Panc1 (cell line): ENCODE data around the gene TTC28. TPM values are rescaled to one million over a fixed set of nuclear protein-coding genes. Genes with fewer than 3 reads are reported as not detected.

Experiments
- ATAC-seq: fragments of 200-7000 bp; cut with Tn5 transposase; 2 replicates; pipeline ENCODE4 v1.9.1; 2020; ENCODE audit warnings: mild to moderate bottlenecking, moderate library complexity
- BruUV-seq: library from RNA; stranded (reverse); fragments of 400-500 nt; replicated peaks from 2 replicates; lab custom pipeline; 2021; lab: Mats Ljungman, UMichigan
- CTCF ChIA-PET: fragments of 300-600 bp; sonication (Branson Sonifier 250); formaldehyde crosslinking; loops from one replicate; lab custom pipeline; 2022; ENCODE audit warnings: antibody characterized with exemption; lab: Charles Lee
- POLR2A ChIA-PET: fragments of 300-600 bp; sonication (Branson Sonifier 250); formaldehyde crosslinking; loops from one replicate; lab custom pipeline; 2022; ENCODE audit warnings: antibody characterized with exemption; lab: Charles Lee
- DNase-seq: peaks from one replicate; pipeline ENCODE4 v3.0.0-alpha.2; 2010; ENCODE audit warnings: low read depth, low spot score
- H3K27ac ChIP-seq: 2 replicates; pipeline ENCODE4 v1.5.1; 2011; ENCODE audit warnings: mild to moderate bottlenecking, low read length, inconsistent platforms
- H3K27me3 ChIP-seq: fragments of 200-500 bp; sonication (Bioruptor generic); 2 replicates; pipeline ENCODE4 v1.6.0; 2014; ENCODE audit warnings: low read length, inconsistent platforms; ENCODE audit not compliant: control insufficient read depth, insufficient read depth
- H3K36me3 ChIP-seq: fragments of 200-500 bp; sonication (Bioruptor generic); 2 replicates; pipeline ENCODE4 v1.5.1; 2014; ENCODE audit warnings: inconsistent platforms, mild to moderate bottlenecking, low read length, moderate library complexity; ENCODE audit not compliant: control insufficient read depth, insufficient read depth
- H3K4me1 ChIP-seq: 2 replicates; pipeline ENCODE4 v1.5.1; 2011; ENCODE audit warnings: inconsistent platforms, mild to moderate bottlenecking, low read length, moderate library complexity; ENCODE audit not compliant: control insufficient read depth, insufficient read depth
- H3K4me3 ChIP-seq, 2 experiments: 2 replicates each; pipeline ENCODE4 v1.5.1; 2011 to 2012; ENCODE audit warnings: low read depth in 2 of 2, low read length in 2 of 2, mild to moderate bottlenecking in 2 of 2, inconsistent platforms in 1 of 2, moderate library complexity in 1 of 2
- H3K9me3 ChIP-seq: fragments of 200-500 bp; sonication (Bioruptor generic); 2 replicates; pipeline ENCODE4 v1.5.1; 2014; ENCODE audit warnings: low read depth, mild to moderate bottlenecking, inconsistent platforms, low read length, moderate library complexity; ENCODE audit not compliant: control insufficient read depth, insufficient read depth
- POLR2AphosphoS5 ChIP-seq: IDR thresholded peaks from 2 replicates; pipeline ENCODE4 v1.6.1; 2012; ENCODE audit warnings: mild to moderate bottlenecking, low read depth, low read length, moderate library complexity
- SIN3A ChIP-seq: IDR thresholded peaks from 2 replicates; pipeline ENCODE4 v1.6.1; 2012; ENCODE audit warnings: low read depth, mild to moderate bottlenecking, low read length, moderate library complexity, borderline replicate concordance; ENCODE audit not compliant: insufficient read depth
- TCF7L2 ChIP-seq: IDR thresholded peaks from 2 replicates; pipeline ENCODE4 v1.6.1; 2011; ENCODE audit warnings: mild to moderate bottlenecking, low read depth, low read length, inconsistent platforms
- in situ Hi-C: cut with HindIII; loops from 2 replicates; pipeline ENCODE4 v1.10.0; 2016; ENCODE audit warnings: low sequenced_read_pairs, low pct_unique_long_range_greater_than_20kb
- intact Hi-C: fragments of 100-400 bp; cut with micrococcal nuclease; formaldehyde crosslinking; loops from one replicate; pipeline ENCODE4 v1.10.0; 2022; ENCODE audit not compliant: unreplicated experiment
- total RNA-seq: library from RNA; stranded (reverse); gene quantifications from one replicate; pipeline ENCODE4 v1.2.1, GENCODE V29; 2021; ENCODE audit not compliant: unreplicated experiment
- TF ChIP-seq, protein P1 (sequence below), 2 experiments: IDR thresholded peaks; 2 replicates each; pipeline ENCODE4 v1.6.1; 2011 to 2012; ENCODE audit warnings: low read depth in 2 of 2, control low read depth in 1 of 2, low read length in 1 of 2, mild to moderate bottlenecking in 1 of 2, moderate library complexity in 1 of 2; ENCODE audit not compliant: insufficient read depth in 1 of 2
- TF ChIP-seq, protein P2 (sequence below): fragments of 450-650 bp; IDR thresholded peaks from 2 replicates; pipeline ENCODE4 v1.5.1; 2017; ENCODE audit warnings: mild to moderate bottlenecking

TTC28 gene
- total RNA-seq, 1 experiment from 2014 or later = 24.8 TPM

DNA sequence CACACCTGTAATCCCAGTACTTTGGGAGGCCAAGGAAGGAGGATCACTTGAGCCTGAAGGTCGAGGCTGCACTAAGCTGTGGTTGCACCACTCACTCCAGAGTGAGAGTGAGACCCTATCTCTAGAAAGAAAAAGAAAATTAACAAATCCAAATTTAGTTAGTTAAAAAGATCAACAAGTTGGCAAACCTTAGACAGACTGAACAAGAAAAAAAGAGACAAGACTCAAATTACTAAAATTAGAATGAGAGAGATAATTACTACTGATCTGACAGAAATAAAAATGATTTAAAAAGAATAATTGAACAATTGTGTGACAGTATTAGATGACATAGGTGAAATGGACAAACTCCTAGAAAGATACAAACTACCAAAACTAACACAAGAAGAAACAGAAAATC lies 48.4 kb upstream of the TTC28 start:
- Histone ChIP-seq H3K27me3 (no peaks in the 10 kb centered on the region), H3K27ac (no peak overlapping the region), H3K4me3 (no peak overlapping the region), H3K4me1 (no peaks in the 10 kb centered on the region), H3K9me3 (no peaks in the 10 kb centered on the region), H3K36me3 (no peaks in the 10 kb centered on the region)
- TF ChIP-seq, protein P1, sequence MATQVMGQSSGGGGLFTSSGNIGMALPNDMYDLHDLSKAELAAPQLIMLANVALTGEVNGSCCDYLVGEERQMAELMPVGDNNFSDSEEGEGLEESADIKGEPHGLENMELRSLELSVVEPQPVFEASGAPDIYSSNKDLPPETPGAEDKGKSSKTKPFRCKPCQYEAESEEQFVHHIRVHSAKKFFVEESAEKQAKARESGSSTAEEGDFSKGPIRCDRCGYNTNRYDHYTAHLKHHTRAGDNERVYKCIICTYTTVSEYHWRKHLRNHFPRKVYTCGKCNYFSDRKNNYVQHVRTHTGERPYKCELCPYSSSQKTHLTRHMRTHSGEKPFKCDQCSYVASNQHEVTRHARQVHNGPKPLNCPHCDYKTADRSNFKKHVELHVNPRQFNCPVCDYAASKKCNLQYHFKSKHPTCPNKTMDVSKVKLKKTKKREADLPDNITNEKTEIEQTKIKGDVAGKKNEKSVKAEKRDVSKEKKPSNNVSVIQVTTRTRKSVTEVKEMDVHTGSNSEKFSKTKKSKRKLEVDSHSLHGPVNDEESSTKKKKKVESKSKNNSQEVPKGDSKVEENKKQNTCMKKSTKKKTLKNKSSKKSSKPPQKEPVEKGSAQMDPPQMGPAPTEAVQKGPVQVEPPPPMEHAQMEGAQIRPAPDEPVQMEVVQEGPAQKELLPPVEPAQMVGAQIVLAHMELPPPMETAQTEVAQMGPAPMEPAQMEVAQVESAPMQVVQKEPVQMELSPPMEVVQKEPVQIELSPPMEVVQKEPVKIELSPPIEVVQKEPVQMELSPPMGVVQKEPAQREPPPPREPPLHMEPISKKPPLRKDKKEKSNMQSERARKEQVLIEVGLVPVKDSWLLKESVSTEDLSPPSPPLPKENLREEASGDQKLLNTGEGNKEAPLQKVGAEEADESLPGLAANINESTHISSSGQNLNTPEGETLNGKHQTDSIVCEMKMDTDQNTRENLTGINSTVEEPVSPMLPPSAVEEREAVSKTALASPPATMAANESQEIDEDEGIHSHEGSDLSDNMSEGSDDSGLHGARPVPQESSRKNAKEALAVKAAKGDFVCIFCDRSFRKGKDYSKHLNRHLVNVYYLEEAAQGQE (IDR thresholded peaks at IDR 0.05; ENCODE audit: insufficient read depth in 1 of 2, low read depth in 2 of 2, low read length in 1 of 2) = no peak
- TF ChIP-seq, protein P2, sequence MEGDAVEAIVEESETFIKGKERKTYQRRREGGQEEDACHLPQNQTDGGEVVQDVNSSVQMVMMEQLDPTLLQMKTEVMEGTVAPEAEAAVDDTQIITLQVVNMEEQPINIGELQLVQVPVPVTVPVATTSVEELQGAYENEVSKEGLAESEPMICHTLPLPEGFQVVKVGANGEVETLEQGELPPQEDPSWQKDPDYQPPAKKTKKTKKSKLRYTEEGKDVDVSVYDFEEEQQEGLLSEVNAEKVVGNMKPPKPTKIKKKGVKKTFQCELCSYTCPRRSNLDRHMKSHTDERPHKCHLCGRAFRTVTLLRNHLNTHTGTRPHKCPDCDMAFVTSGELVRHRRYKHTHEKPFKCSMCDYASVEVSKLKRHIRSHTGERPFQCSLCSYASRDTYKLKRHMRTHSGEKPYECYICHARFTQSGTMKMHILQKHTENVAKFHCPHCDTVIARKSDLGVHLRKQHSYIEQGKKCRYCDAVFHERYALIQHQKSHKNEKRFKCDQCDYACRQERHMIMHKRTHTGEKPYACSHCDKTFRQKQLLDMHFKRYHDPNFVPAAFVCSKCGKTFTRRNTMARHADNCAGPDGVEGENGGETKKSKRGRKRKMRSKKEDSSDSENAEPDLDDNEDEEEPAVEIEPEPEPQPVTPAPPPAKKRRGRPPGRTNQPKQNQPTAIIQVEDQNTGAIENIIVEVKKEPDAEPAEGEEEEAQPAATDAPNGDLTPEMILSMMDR = no peak
- TF ChIP-seq SIN3A (no peak), POLR2AphosphoS5 (no peak), TCF7L2 (no peak)
- DNase-seq (no peak), ATAC-seq (no peak)
- in situ Hi-C loops = no loop called here
- POLR2A ChIA-PET = no interaction called here
- CTCF ChIA-PET = no interaction called here
- intact Hi-C loops = no loop called here
- BruUV-seq = no TSS peak

DNA sequence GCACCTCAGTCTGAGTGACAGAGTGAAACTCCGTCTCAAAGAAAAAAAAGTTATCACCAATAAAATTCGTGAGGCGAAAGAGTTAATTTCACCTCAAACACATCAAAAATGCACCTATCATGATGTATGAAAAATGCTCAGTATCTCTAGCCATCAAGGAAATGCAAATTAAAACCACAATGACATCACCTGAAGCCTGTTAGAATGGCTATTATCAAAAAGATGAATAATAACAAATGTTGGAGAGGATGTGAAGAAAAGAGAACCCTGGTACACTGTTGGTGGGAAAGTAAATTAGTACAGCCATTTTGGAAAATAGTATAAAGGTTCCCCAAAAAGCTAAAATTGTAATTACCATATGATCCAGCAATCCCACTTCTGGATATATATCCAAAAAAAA lies 38.4 kb upstream of the TTC28 start:
- H3K4me1 ChIP-seq = no peaks in the 10 kb centered on the region
- ATAC-seq (no peak), DNase-seq (no peak)
- H3K4me3 ChIP-seq = no peak overlapping the region
- in situ Hi-C loops (no loop called here), intact Hi-C loops (no loop called here)
- H3K36me3 ChIP-seq = peaks cover 3% of the 10 kb centered on the region; the same call in 1 of the 2 replicates
- TF ChIP-seq, protein P1 (IDR thresholded peaks at IDR 0.05; ENCODE audit: insufficient read depth in 1 of 2, low read depth in 2 of 2, low read length in 1 of 2) = no peak
- TF ChIP-seq, protein P2 = no peak
- TF ChIP-seq POLR2AphosphoS5 (no peak), SIN3A (no peak), TCF7L2 (no peak)
- BruUV-seq = no TSS peak
- ChIA-PET CTCF (no interaction called here), POLR2A (no interaction called here)
- no peak overlapping the region for H3K27ac ChIP-seq
- H3K27me3 ChIP-seq = no peaks in the 10 kb centered on the region
- H3K9me3 ChIP-seq = no peaks in the 10 kb centered on the region
